Femur (tissue), 1 donor: Measurements from ENCODE around the gene RBL1.
A peak's percentile ranks its signal among the peaks of the same experiment; 100 is the strongest.

Experiments used
- DNase-seq: peaks from one replicate; pipeline ENCODE4 v3.0.0-alpha.2; 2017

The RBL1 gene

GRCh38 chr20:36950414-36951197, 145.2 kb downstream of the RBL1 start:
- peak; percentile 45 for DNase-seq
